ENCODE data around the gene PEMT. TPM values are rescaled to one million over a fixed set of nuclear protein-coding genes. Genes with fewer than 3 reads are reported as not detected.
"Not testable (repeated sequence)": the region's sequence is repeated elsewhere in the genome, so short reads cannot be mapped to it uniquely, and the experiment has no call there.

The PEMT gene
- total RNA-seq, 2 experiments from 2014 or later = 14.1 to 17.2 TPM

DNA sequence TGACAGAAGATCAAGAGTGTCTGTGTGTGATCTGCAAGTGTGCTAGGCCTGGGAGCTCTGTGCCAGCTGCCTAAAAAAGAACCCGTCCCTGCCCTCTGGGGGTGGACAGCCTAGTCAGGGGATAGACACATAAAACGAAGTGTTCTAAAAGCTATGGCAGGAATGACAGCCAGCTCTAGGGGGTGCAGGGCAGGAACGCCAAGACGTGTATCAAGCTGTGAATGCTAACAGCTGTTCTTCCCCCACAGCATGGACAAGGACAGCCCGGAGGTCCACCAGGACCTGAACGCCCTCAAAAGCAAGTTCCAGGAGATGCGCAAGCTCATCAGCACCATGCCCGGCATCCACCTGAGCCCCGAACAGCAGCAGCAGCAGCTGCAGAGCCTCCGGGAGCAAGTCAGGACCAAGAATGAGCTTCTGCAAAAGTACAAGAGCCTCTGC lies 100.5 kb downstream of the PEMT start:
- ChIA-PET POLR2A (interaction anchor here (1.1 kb wide), 1 partner anchor 14 kb away, joined by 3 read pairs; the partner anchor contains the start of gene MED9), CTCF (interaction anchor here (0.9 to 2.1 kb wide), 3 partner anchors 77 to 151 kb away, joined by 3 to 6 read pairs (median 4); no protein-coding TSS in a partner anchor)
- Mint-ChIP-seq H3K4me1 (ENCODE audit: low read depth) (peaks cover 39% of the 10 kb centered on the region), H3K4me3 (no peak overlapping the region), H3K36me3 (ENCODE audit: low read depth) (peaks cover 53% of the 10 kb centered on the region), H3K27ac (no peak overlapping the region), H3K27me3 (ENCODE audit: low read depth) (peaks cover 16% of the 10 kb centered on the region), H3K9me3 (ENCODE audit: insufficient read depth) (no peaks in the 10 kb centered on the region)
- ATAC-seq (no peak), DNase-seq (no peak)

DNA sequence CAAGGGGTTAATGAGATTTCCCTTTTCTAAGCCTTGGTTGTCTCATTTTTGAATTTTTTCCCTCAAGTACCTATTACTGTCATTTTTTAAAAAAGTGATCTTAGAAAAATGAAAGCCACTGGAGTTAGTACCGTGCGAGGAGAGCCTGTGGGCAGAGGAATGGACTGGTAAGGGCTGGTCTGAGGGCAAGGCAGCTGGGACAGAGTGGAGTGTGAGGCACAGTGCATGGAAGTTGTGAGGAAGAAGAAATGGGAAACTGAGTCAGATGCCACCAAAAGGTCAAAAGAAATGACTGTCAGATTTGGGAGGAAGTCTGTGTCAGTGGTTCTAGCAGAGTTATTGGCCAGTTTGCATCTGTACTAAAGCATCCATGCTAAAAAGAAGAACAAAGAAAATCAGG lies 103.5 kb downstream of the PEMT start:
- ChIA-PET CTCF (no interaction called here), POLR2A (no interaction called here)
- Mint-ChIP-seq H3K4me1 (ENCODE audit: low read depth) (peaks cover 39% of the 10 kb centered on the region), H3K27me3 (ENCODE audit: low read depth) (no peaks in the 10 kb centered on the region), H3K27ac (peak overlapping the region; percentile 22), H3K9me3 (ENCODE audit: insufficient read depth) (no peaks in the 10 kb centered on the region), H3K4me3 (no peak overlapping the region), H3K36me3 (ENCODE audit: low read depth) (peaks cover 58% of the 10 kb centered on the region)
- ATAC-seq (no peak), DNase-seq (no peak)

DNA sequence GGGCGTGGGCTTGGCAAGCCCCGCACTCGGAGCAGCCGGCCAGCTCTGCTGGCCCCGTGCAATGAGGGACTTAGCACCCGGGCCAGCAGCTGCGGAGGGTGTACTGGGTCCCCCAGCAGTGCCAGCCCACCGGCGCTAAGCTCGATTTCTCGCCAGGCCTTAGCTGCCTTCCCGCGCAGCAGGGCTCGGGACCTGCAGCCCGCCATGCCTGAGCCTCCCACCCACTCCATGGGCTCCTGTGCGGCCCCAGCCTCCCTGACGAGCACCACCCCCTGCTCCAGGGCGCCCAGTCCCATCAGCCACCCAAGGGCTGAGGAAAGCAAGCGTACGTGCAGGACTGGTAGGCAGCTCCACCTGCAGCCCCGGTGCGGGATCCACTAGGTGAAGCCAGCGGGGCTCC lies 105.1 kb downstream of the PEMT start:
- H3K27ac Mint-ChIP-seq; H3K4me3 Mint-ChIP-seq; DNase-seq; H3K9me3 Mint-ChIP-seq (ENCODE audit: insufficient read depth); ATAC-seq; H3K27me3 Mint-ChIP-seq (ENCODE audit: low read depth); POLR2A ChIA-PET: not testable (repeated sequence)
- CTCF ChIA-PET = interaction anchor here (2.0 kb wide), 1 partner anchor 10 kb away, joined by 10 read pairs; the partner anchor contains the start of gene RASD1
- Mint-ChIP-seq H3K36me3 (ENCODE audit: low read depth) (peaks cover 53% of the 10 kb centered on the region), H3K4me1 (ENCODE audit: low read depth) (peaks cover 52% of the 10 kb centered on the region)

DNA sequence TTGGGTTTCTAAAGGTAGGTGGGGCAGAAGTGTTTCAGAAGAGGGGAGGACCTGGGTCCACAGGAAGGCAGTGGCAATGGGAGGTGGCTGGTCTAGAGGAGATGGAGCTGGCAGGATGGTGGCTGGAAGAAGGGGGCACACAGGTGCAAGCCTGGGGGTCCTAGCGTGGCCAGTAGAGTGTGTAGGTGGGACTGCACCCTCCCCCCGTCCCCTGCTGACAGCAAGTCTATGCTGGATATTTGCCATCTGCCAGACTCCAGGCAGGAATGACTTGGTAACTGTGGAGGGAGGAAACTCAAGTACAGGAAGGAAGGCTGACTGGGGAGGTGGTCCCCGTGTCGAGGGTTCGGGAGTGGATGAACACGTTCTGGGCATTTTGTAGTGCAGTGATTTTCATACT lies 106.1 kb downstream of the PEMT start:
- ATAC-seq = no peak
- Mint-ChIP-seq H3K27ac (peak overlapping the region; percentile 25), H3K9me3 (ENCODE audit: insufficient read depth) (no peaks in the 10 kb centered on the region), H3K4me3 (no peak overlapping the region), H3K4me1 (ENCODE audit: low read depth) (peaks cover 60% of the 10 kb centered on the region), H3K27me3 (ENCODE audit: low read depth) (no peaks in the 10 kb centered on the region), H3K36me3 (ENCODE audit: low read depth) (peaks cover 52% of the 10 kb centered on the region)
- POLR2A ChIA-PET = no interaction called here
- CTCF ChIA-PET = no interaction called here
- DNase-seq = no peak

DNA sequence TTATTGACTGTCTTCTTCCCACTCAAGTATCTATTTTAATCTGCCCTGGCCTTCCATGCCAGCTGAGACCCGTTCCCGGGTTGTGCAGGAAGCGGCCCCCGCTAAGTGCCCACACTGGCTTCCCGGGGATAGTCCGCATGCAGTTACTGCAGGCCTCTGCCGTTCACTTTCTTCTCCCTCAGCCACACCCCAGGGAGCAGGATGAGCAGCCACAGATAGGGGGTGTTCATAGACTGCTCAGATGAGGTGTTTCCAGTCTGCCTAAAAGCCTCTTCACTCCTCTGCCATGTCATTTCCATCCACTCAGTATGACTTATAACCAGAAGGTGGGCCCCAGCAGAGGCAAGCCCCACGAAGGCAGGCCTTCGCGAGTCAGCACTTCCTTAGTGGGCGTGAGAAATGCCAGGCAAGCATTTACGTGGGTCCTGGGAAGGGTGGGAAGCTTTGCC lies 107.0 kb downstream of the PEMT start:
- ChIA-PET CTCF (interaction anchor here (1.0 to 1.3 kb wide), 2 partner anchors 12 to 125 kb away, joined by 3 read pairs; partner anchors contain the start of gene RASD1), POLR2A (no interaction called here)
- Mint-ChIP-seq H3K9me3 (ENCODE audit: insufficient read depth) (no peaks in the 10 kb centered on the region), H3K4me3 (no peak overlapping the region), H3K36me3 (ENCODE audit: low read depth) (peaks cover 54% of the 10 kb centered on the region), H3K27ac (peak overlapping the region; percentile 53), H3K27me3 (ENCODE audit: low read depth) (no peaks in the 10 kb centered on the region), H3K4me1 (ENCODE audit: low read depth) (peaks cover 66% of the 10 kb centered on the region)
- ATAC-seq (peak; percentile 72), DNase-seq (peak; percentile 32)

DNA sequence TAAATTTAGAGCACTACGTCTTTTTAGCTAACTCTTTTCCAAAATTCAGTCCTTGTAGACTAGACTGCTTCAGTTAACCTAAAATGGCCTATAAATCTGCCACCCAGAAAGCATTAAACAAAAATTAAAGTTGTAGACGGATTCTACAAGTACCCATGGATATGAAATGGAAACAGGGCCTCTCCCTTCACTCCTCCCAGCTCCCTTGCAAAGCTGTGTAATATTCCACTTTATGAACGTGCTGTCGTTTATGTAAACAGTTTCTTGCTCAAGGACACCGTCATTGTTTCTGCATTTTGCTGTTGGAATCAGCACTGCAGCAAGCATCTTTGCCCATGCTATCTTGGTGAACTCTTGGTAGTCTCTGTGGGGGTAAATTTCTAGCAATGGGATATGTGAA lies 109.6 kb downstream of the PEMT start:
- ATAC-seq = no peak
- no peaks in the 10 kb centered on the region for H3K9me3 Mint-ChIP-seq (ENCODE audit: insufficient read depth)
- H3K4me3 Mint-ChIP-seq = no peak overlapping the region
- peaks cover 36% of the 10 kb centered on the region for H3K36me3 Mint-ChIP-seq (ENCODE audit: low read depth)
- DNase-seq = no peak
- H3K4me1 Mint-ChIP-seq (ENCODE audit: low read depth) = peaks cover 68% of the 10 kb centered on the region
- ChIA-PET CTCF (interaction anchor here (0.9 to 1.0 kb wide), 2 partner anchors 15 to 160 kb away, joined by 3 to 5 read pairs; partner anchors contain the start of gene RASD1), POLR2A (interaction anchor here (0.5 kb wide), 1 partner anchor 35 kb away, joined by 3 read pairs; no protein-coding TSS in a partner anchor)
- H3K27ac Mint-ChIP-seq = no peak overlapping the region
- H3K27me3 Mint-ChIP-seq (ENCODE audit: low read depth) = no peaks in the 10 kb centered on the region

DNA sequence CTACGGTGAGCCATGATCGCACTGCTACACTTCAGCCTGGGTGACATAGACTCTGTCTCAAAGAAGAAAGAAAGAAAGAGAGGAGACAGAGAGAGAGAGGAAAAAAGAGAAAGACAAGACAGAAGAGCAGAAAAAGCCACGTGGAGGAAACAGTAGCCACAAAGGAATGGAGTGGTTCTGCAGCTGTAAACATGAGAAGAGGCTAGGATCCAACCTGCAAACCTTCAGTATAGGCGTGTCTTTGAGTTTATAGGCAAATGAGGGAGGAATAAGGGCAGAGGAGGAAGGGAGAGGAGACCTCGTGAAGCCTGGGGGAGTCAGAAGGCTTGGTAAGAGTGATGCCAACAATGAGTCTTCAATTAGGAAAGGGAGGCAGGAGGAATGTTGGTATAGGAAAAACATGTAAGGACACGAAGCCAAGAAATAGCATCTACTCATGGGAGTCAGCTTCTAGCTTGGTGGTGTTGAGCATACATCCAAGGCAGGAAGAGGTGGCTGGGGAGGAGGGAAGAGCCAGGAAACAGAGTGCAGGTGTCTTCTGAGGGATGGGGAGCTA lies 110.8 kb downstream of the PEMT start:
- Mint-ChIP-seq H3K9me3 (ENCODE audit: insufficient read depth) (no peaks in the 10 kb centered on the region), H3K27ac (peak overlapping the region; percentile 45), H3K36me3 (ENCODE audit: low read depth) (peaks cover 27% of the 10 kb centered on the region), H3K27me3 (ENCODE audit: low read depth) (no peaks in the 10 kb centered on the region), H3K4me1 (ENCODE audit: low read depth) (peaks cover 71% of the 10 kb centered on the region), H3K4me3 (no peak overlapping the region)
- ATAC-seq (no peak), DNase-seq (no peak)
- ChIA-PET CTCF (interaction anchor here (1.2 kb wide), 1 partner anchor 16 kb away, joined by 3 read pairs; no protein-coding TSS in a partner anchor), POLR2A (no interaction called here)

DNA sequence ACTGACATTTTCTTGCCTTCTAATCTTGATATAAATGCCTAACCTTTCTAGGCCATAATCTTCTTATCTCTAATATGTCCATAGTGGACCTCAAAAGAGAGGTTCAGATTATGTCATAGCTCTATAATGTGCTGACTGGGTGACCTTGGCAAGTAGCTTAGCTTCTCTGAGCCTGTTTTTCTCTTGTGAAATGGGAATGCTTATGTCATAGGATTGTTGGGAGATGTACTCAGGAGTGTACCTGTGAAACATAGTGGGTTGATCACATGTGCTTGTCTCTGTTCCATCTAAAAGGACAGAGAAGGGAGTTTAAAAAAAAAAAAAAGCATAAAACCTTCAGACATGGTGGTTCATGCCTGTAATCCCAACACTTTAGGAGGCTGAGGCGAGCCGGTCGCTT lies 112.3 kb downstream of the PEMT start:
- H3K4me3 Mint-ChIP-seq = peak overlapping the region; percentile 7
- CTCF ChIA-PET = interaction anchor here (1.0 kb wide), 1 partner anchor 18 kb away, joined by 4 read pairs; no protein-coding TSS in a partner anchor
- POLR2A ChIA-PET = no interaction called here
- H3K9me3 Mint-ChIP-seq (ENCODE audit: insufficient read depth) = no peaks in the 10 kb centered on the region
- H3K27ac Mint-ChIP-seq = no peak overlapping the region
- peaks cover 3% of the 10 kb centered on the region for H3K27me3 Mint-ChIP-seq (ENCODE audit: low read depth)
- no peak for ATAC-seq
- peaks cover 61% of the 10 kb centered on the region for H3K4me1 Mint-ChIP-seq (ENCODE audit: low read depth)
- no peak for DNase-seq
- H3K36me3 Mint-ChIP-seq (ENCODE audit: low read depth) = peaks cover 19% of the 10 kb centered on the region

DNA sequence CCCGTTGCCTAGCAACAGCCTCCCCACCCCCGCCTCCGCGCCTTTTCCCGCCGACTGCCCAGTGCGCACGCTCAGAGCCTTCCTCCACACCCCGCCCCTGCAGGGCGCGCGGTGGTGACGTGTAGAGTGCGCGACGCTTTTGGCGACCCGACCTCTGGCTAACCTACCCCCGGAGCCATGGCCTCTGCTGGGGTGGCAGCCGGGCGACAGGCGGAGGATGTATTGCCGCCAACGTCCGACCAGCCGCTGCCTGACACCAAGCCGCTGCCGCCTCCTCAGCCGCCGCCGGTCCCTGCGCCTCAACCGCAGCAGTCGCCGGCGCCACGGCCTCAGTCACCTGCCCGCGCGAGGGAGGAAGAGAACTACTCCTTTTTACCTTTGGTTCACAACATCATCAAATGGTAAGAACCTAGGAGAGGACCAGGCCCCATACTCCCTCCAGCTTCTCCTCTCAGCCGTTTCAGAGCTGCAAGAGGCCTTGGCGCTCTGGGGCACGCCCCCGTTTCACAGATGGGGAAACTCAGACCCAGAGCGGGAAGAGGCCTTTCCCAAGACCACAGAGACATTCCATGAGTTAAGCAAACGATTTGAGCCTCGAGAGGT lies 114.5 kb downstream of the PEMT start, which contains the start of gene MED9:
MED9 (plus strand) TSS at position 136 of the 603 bp plus-strand sequence; CDS start at position 178, 42 bp downstream.
- H3K27ac Mint-ChIP-seq = peak within 1 kb of the TSS; percentile 91
- H3K4me1 Mint-ChIP-seq (ENCODE audit: low read depth) = peaks cover 49% of the 10 kb centered on the region
- CTCF ChIA-PET = no interaction called here
- DNase-seq = peak; percentile 95
- peaks cover 17% of the 10 kb centered on the region for H3K36me3 Mint-ChIP-seq (ENCODE audit: low read depth)
- POLR2A ChIA-PET = interaction anchor here (1.0 kb wide), 1 partner anchor 14 kb away, joined by 3 read pairs; no protein-coding TSS in a partner anchor
- peaks cover 17% of the 10 kb centered on the region for H3K27me3 Mint-ChIP-seq (ENCODE audit: low read depth)
- H3K4me3 Mint-ChIP-seq = peak within 1 kb of the TSS; percentile 92
- H3K9me3 Mint-ChIP-seq (ENCODE audit: insufficient read depth) = no peaks in the 10 kb centered on the region
- ATAC-seq = peak; percentile 98

DNA sequence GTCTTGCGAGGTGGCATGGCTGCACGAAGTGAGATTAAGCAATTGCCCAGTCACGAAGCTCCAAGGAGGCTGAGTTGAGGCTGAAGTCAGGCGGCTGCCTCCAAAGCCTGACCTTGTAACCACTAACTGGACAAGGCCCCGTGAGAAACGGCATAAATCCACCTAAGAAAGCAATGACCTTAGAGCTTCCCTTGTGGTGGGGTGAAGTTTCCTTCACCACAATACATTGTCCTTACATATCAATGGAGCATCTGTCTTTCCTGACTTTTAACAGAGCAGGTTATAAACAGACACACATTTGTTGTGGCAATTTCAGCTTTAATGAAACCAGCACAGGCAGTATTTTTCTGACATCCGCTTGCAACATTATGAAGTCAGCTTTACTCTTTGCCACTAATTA lies 117.2 kb downstream of the PEMT start:
- ATAC-seq (no peak), DNase-seq (no peak)
- Mint-ChIP-seq H3K27ac (no peak overlapping the region), H3K4me1 (ENCODE audit: low read depth) (peaks cover 27% of the 10 kb centered on the region), H3K9me3 (ENCODE audit: insufficient read depth) (no peaks in the 10 kb centered on the region), H3K27me3 (ENCODE audit: low read depth) (peaks cover 24% of the 10 kb centered on the region), H3K4me3 (no peak overlapping the region), H3K36me3 (ENCODE audit: low read depth) (peaks cover 2% of the 10 kb centered on the region)
- ChIA-PET POLR2A (no interaction called here), CTCF (no interaction called here)

DNA sequence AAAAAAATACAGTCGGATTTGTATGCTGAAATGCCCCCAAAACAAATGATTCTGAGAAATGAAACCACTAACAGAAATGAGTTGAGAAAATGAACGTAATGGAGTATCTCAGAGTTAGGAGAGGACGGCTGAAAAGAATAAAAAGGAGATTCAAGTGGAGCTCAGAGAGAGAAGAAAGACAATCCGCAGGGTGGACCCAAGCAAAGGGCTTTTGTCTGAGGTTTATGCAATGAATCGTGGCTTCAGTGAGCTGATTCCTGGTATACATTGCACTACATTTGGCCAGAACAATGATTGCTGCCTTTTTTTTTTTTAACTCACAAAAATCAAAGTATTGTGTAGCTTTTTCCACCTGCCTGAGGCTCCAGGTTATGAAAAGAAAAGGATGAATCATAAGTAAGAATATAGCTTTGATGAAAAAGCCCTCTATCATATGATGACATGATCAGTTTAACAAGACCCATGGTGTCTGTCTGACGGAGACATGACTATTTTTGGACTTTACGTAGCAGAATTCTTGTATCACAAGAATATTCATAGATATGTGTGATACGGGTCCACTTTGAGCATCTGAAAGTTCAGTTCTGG lies 119.1 kb downstream of the PEMT start:
- H3K4me1 Mint-ChIP-seq (ENCODE audit: low read depth) = peaks cover 11% of the 10 kb centered on the region
- CTCF ChIA-PET = interaction anchor here (0.6 to 1.5 kb wide), 4 partner anchors 23 to 373 kb away, joined by 3 to 6 read pairs (median 4); partner anchors contain the start of gene RASD1
- H3K36me3 Mint-ChIP-seq (ENCODE audit: low read depth) = no peaks in the 10 kb centered on the region
- H3K27me3 Mint-ChIP-seq (ENCODE audit: low read depth) = peaks cover 24% of the 10 kb centered on the region
- DNase-seq (no peak), ATAC-seq (no peak)
- no peak overlapping the region for H3K4me3 Mint-ChIP-seq
- POLR2A ChIA-PET = no interaction called here
- H3K9me3 Mint-ChIP-seq (ENCODE audit: insufficient read depth) = no peaks in the 10 kb centered on the region
- H3K27ac Mint-ChIP-seq = no peak overlapping the region

DNA sequence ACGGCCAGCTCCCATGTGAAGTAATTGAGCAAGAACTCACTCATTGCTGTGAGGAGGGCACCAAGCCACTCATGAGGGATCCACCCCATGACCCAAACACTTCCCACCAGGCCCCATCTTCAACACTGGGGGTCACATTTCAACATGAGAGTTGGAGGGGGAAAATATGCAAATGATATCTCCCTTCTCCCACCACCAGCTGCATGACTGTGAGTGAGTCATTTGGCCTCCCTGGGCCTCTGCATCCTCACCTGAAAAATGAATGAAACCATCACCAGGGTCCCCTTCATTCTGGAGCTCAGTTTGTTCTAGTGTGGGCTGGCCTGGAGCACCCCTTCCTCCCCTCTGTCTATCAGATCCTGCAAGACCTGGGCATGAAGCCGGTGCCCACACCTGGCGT lies 121.5 kb downstream of the PEMT start:
- ChIA-PET CTCF (no interaction called here), POLR2A (no interaction called here)
- DNase-seq = no peak
- no peaks in the 10 kb centered on the region for H3K9me3 Mint-ChIP-seq (ENCODE audit: insufficient read depth)
- no peak overlapping the region for H3K27ac Mint-ChIP-seq
- ATAC-seq = no peak
- H3K4me1 Mint-ChIP-seq (ENCODE audit: low read depth) = no peaks in the 10 kb centered on the region
- no peaks in the 10 kb centered on the region for H3K36me3 Mint-ChIP-seq (ENCODE audit: low read depth)
- H3K27me3 Mint-ChIP-seq (ENCODE audit: low read depth) = peaks cover 34% of the 10 kb centered on the region
- H3K4me3 Mint-ChIP-seq = no peak overlapping the region
